Ovary (tissue), 3 donors: ENCODE data around the gene CPED1.

Experiments
- EP300 ChIP-seq: sonication (generic); formaldehyde crosslinking; IDR thresholded peaks from one replicate; pipeline ENCODE4 v1.6.1; 2017; ENCODE audit warnings: antibody characterized with exemption
- POLR2A ChIP-seq: fragments of 450-650 bp; IDR thresholded peaks from one replicate; pipeline ENCODE4 v1.6.1; 2017; ENCODE audit warnings: antibody characterized with exemption, mild to moderate bottlenecking, moderate library complexity
- TF ChIP-seq, protein P1 (sequence below), 3 donors: fragments of 450-650 bp in 2 of 3; fragments of 200-600 bp in 1 of 3; IDR thresholded peaks; one replicate each; pipeline versions ENCODE4 v1.5.1 to v1.8.0; 2016 to 2022; ENCODE audit warnings: antibody characterized with exemption in 3 of 3, mild to moderate bottlenecking in 1 of 3
- donor health status: DM: no; HTN: no; CAD: no.

GRCh38 chr7:121057878-121058277, 69.4 kb downstream of the CPED1 start:
- TF ChIP-seq, protein P1, sequence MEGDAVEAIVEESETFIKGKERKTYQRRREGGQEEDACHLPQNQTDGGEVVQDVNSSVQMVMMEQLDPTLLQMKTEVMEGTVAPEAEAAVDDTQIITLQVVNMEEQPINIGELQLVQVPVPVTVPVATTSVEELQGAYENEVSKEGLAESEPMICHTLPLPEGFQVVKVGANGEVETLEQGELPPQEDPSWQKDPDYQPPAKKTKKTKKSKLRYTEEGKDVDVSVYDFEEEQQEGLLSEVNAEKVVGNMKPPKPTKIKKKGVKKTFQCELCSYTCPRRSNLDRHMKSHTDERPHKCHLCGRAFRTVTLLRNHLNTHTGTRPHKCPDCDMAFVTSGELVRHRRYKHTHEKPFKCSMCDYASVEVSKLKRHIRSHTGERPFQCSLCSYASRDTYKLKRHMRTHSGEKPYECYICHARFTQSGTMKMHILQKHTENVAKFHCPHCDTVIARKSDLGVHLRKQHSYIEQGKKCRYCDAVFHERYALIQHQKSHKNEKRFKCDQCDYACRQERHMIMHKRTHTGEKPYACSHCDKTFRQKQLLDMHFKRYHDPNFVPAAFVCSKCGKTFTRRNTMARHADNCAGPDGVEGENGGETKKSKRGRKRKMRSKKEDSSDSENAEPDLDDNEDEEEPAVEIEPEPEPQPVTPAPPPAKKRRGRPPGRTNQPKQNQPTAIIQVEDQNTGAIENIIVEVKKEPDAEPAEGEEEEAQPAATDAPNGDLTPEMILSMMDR (IDR thresholded peaks at IDR 0.05), result no peak
- TF ChIP-seq EP300 (no peak), POLR2A (no peak)
